Astrocyte (in vitro differentiated cells and primary cell): ENCODE results near the gene CIDEA. TPM values are rescaled to one million over a fixed set of nuclear protein-coding genes. Genes with fewer than 3 reads are reported as not detected.

Source experiments
- DNase-seq: peaks from one replicate; pipeline ENCODE4 v3.0.0-alpha.2; 2010; ENCODE audit warnings: low read depth
- FAIRE-seq: peaks from 2 replicates; lab custom pipeline; 2011; peaks lifted over from hg19 to GRCh38; lab: Jason Lieb, UNC
- H2AFZ ChIP-seq: 2 replicates; pipeline ENCODE4 v1.6.0; 2012; ENCODE audit warnings: low read depth, low read length, inconsistent platforms
- H3K27ac ChIP-seq: 2 replicates; pipeline ENCODE4 v1.5.1; 2011; ENCODE audit warnings: low read depth, low read length, inconsistent platforms
- H3K27me3 ChIP-seq: 2 replicates; pipeline ENCODE4 v1.6.0; 2011; ENCODE audit warnings: low read length, inconsistent platforms; ENCODE audit not compliant: insufficient read depth
- H3K36me3 ChIP-seq: 2 replicates; pipeline ENCODE4 v1.5.1; 2011; ENCODE audit warnings: low read length, inconsistent platforms; ENCODE audit not compliant: insufficient read depth
- H3K4me1 ChIP-seq: 2 replicates; pipeline ENCODE4 v1.5.1; 2011; ENCODE audit warnings: low read length, inconsistent platforms; ENCODE audit not compliant: insufficient read depth
- H3K4me2 ChIP-seq: 2 replicates; pipeline ENCODE4 v1.6.0; 2012; ENCODE audit warnings: low read length, inconsistent platforms
- H3K4me3 ChIP-seq: 2 replicates; pipeline ENCODE4 v1.5.1; 2011; ENCODE audit warnings: low read depth, mild to moderate bottlenecking, low read length, inconsistent platforms; ENCODE audit not compliant: insufficient read depth
- H3K79me2 ChIP-seq: 2 replicates; pipeline ENCODE4 v1.6.0; 2012; ENCODE audit warnings: mild to moderate bottlenecking, low read length, inconsistent platforms; ENCODE audit not compliant: insufficient read depth
- H3K9ac ChIP-seq: 2 replicates; pipeline ENCODE4 v1.6.0; 2012; ENCODE audit warnings: mild to moderate bottlenecking, low read length, inconsistent platforms
- H3K9me3 ChIP-seq: 2 replicates; pipeline ENCODE4 v1.5.1; 2012; ENCODE audit warnings: low read depth, mild to moderate bottlenecking, low read length, inconsistent platforms; ENCODE audit not compliant: insufficient read depth
- H4K20me1 ChIP-seq: 2 replicates; pipeline ENCODE4 v1.6.0; 2012; ENCODE audit warnings: low read length, inconsistent platforms; ENCODE audit not compliant: insufficient read depth
- H3K27ac Mint-ChIP-seq: one replicate; pipeline ENCODE4 v1.8.0; 2021; ENCODE audit warnings: mild to moderate bottlenecking, mixed read lengths; ENCODE audit not compliant: unreplicated experiment
- H3K27me3 Mint-ChIP-seq: one replicate; pipeline ENCODE4 v1.8.0; 2021; ENCODE audit warnings: low read depth, mixed read lengths; ENCODE audit not compliant: unreplicated experiment
- H3K36me3 Mint-ChIP-seq: one replicate; pipeline ENCODE4 v1.8.0; 2021; ENCODE audit warnings: low read depth, mixed read lengths; ENCODE audit not compliant: unreplicated experiment
- H3K4me1 Mint-ChIP-seq: one replicate; pipeline ENCODE4 v1.8.0; 2021; ENCODE audit warnings: low read depth, mixed read lengths; ENCODE audit not compliant: unreplicated experiment
- H3K4me3 Mint-ChIP-seq: one replicate; pipeline ENCODE4 v1.8.0; 2021; ENCODE audit warnings: mild to moderate bottlenecking, moderate library complexity, mixed read lengths; ENCODE audit not compliant: unreplicated experiment
- H3K9me3 Mint-ChIP-seq: one replicate; pipeline ENCODE4 v1.8.0; 2021; ENCODE audit warnings: mild to moderate bottlenecking, mixed read lengths; ENCODE audit not compliant: unreplicated experiment
- EZH2 ChIP-seq: IDR thresholded peaks from 2 replicates; pipeline ENCODE4 v1.6.1; 2012; ENCODE audit warnings: mild to moderate bottlenecking, low read length, inconsistent platforms; ENCODE audit not compliant: insufficient read depth
- total RNA-seq: library from RNA; stranded (reverse); gene quantifications from 2 replicates; pipeline ENCODE4 v1.2.1, GENCODE V29; 2021
- TF ChIP-seq, protein P1 (sequence below): IDR thresholded peaks from 2 replicates; pipeline ENCODE4 v1.5.1; 2011; ENCODE audit warnings: low read depth, mild to moderate bottlenecking, inconsistent platforms, low read length, moderate library complexity; ENCODE audit not compliant: insufficient read depth

The CIDEA gene
- total RNA-seq, 1 donor from 2014 or later, result 0.43 TPM

DNA sequence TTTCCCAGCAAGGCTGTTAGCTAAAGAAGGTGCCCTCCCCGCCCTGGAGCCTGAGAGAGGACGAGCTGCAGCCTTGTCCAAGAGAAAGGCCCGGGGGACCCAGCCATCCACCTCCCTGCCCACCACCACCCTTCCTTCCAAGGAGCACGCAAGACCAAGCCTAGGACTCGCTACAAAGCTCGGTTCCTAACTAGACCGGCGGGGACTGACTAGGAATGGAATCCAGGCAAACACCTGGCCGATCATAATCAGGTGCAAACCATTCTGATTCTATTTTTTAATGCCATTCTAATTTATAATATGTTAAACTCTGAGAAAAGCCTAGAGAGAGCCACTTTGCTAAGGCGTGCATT, 34.2 kb downstream of the CIDEA start:
- TF ChIP-seq EZH2, result no peak
- TF ChIP-seq, protein P1, sequence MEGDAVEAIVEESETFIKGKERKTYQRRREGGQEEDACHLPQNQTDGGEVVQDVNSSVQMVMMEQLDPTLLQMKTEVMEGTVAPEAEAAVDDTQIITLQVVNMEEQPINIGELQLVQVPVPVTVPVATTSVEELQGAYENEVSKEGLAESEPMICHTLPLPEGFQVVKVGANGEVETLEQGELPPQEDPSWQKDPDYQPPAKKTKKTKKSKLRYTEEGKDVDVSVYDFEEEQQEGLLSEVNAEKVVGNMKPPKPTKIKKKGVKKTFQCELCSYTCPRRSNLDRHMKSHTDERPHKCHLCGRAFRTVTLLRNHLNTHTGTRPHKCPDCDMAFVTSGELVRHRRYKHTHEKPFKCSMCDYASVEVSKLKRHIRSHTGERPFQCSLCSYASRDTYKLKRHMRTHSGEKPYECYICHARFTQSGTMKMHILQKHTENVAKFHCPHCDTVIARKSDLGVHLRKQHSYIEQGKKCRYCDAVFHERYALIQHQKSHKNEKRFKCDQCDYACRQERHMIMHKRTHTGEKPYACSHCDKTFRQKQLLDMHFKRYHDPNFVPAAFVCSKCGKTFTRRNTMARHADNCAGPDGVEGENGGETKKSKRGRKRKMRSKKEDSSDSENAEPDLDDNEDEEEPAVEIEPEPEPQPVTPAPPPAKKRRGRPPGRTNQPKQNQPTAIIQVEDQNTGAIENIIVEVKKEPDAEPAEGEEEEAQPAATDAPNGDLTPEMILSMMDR, result no peak
- H3K36me3 Mint-ChIP-seq, result no peaks in the 10 kb centered on the region

DNA sequence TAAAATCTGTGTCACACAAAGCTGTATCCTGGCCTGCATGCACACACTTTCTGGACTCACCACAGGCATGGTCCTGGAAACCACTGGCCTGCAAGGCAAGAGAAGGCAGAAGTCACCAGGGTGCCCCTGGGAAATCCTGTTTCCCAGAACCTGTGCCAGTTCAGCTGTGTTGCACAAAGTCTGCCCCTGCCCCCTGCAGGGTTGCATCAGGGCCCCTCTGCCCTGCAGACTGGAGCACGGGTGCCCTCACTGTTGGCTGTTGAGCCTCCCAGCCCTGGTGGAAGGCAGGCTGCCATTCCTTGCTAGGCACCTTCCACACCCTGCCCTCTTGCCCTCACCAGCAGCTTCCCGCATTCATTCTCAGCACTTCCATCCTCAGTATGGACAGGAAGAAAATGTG, 35.9 kb downstream of the CIDEA start:
- DNase-seq (no peak), FAIRE-seq (no peak)
- H3K27me3 Mint-ChIP-seq, result peaks cover 2% of the 10 kb centered on the region
- H3K27ac Mint-ChIP-seq, result no peak overlapping the region
- H3K36me3 ChIP-seq, result no peaks in the 10 kb centered on the region
- no peaks in the 10 kb centered on the region for H3K27me3 ChIP-seq
- H4K20me1 ChIP-seq, result no peaks in the 10 kb centered on the region
- peaks cover 3% of the 10 kb centered on the region for H3K9me3 Mint-ChIP-seq
- H3K36me3 Mint-ChIP-seq, result no peaks in the 10 kb centered on the region
- no peaks in the 10 kb centered on the region for H3K79me2 ChIP-seq
- peaks cover 10% of the 10 kb centered on the region for H3K4me1 Mint-ChIP-seq
- no peak overlapping the region for H3K4me3 ChIP-seq
- TF ChIP-seq, protein P1, result no peak
- TF ChIP-seq EZH2, result no peak
- no peak overlapping the region for H2AFZ ChIP-seq
- H3K9me3 ChIP-seq, result no peaks in the 10 kb centered on the region
- no peak overlapping the region for H3K4me3 Mint-ChIP-seq
- peaks cover 20% of the 10 kb centered on the region for H3K4me1 ChIP-seq
- H3K4me2 ChIP-seq, result no peak overlapping the region
- no peak overlapping the region for H3K27ac ChIP-seq
- no peak overlapping the region for H3K9ac ChIP-seq

More for the DNA sequence above, 34.2 kb downstream of the CIDEA start:
- Mint-ChIP-seq H3K4me3 (peak overlapping the region; percentile 76), H3K4me1 (peaks cover 10% of the 10 kb centered on the region), H3K27ac (peak overlapping the region; percentile 95), H3K9me3 (no peaks in the 10 kb centered on the region), H3K27me3 (peaks cover 2% of the 10 kb centered on the region)
- Histone ChIP-seq H4K20me1 (no peaks in the 10 kb centered on the region), H3K4me1 (peaks cover 20% of the 10 kb centered on the region), H3K27me3 (no peaks in the 10 kb centered on the region), H3K9me3 (no peaks in the 10 kb centered on the region), H3K4me2 (peak overlapping the region; percentile 94), H3K9ac (peak overlapping the region; percentile 88), H2AFZ (peak overlapping the region; percentile 91), H3K79me2 (no peaks in the 10 kb centered on the region), H3K36me3 (no peaks in the 10 kb centered on the region), H3K27ac (peak overlapping the region; percentile 89), H3K4me3 (peak overlapping the region; percentile 62)
- no peak for FAIRE-seq
- no peak for DNase-seq

DNA sequence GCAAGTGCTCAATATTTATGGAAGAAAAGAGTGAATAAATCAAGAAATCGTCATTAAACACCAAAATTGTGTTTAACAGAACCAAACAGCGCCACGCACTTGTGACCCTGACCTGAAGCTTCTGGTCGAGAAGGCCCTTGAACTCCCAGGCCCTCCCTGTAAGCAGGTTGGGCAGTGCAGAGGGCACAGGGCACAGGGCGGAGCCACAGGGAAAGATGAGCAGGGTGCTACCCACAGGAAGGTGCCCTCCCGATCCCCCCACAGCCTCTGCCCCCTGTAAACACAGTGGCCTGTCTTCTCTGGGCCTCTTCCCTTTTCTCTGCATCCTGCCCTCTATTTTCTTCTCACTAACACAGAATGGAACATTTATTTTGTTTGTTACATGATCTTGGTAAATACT, 37.0 kb downstream of the CIDEA start:
- peaks cover 2% of the 10 kb centered on the region for H3K27me3 Mint-ChIP-seq
- Histone ChIP-seq H3K9me3 (no peaks in the 10 kb centered on the region), H3K36me3 (no peaks in the 10 kb centered on the region), H3K27ac (no peak overlapping the region), H3K4me3 (no peak overlapping the region), H3K4me1 (peaks cover 27% of the 10 kb centered on the region), H3K9ac (no peak overlapping the region), H4K20me1 (no peaks in the 10 kb centered on the region), H2AFZ (no peak overlapping the region), H3K27me3 (no peaks in the 10 kb centered on the region), H3K4me2 (no peak overlapping the region), H3K79me2 (no peaks in the 10 kb centered on the region)
- TF ChIP-seq, protein P1, result no peak
- TF ChIP-seq EZH2, result no peak
- FAIRE-seq, result no peak
- no peak overlapping the region for H3K4me3 Mint-ChIP-seq
- no peaks in the 10 kb centered on the region for H3K36me3 Mint-ChIP-seq
- H3K27ac Mint-ChIP-seq, result no peak overlapping the region
- peaks cover 3% of the 10 kb centered on the region for H3K9me3 Mint-ChIP-seq
- DNase-seq, result no peak
- peaks cover 10% of the 10 kb centered on the region for H3K4me1 Mint-ChIP-seq
